AG10803 (cell line): ENCODE measurements around the gene MS4A4A.

Experiments
- DNase-seq: peaks from one replicate; pipeline ENCODE4 v3.0.0; 2010; ENCODE audit warnings: low read depth
- H3K4me3 ChIP-seq: 2 replicates; pipeline ENCODE4 v1.5.1; 2011; ENCODE audit warnings: mild to moderate bottlenecking, low read length, control low read depth
- TF ChIP-seq, protein P1 (sequence below): conservative IDR thresholded peaks from 2 replicates; pipeline ENCODE4 v1.5.1; 2011; ENCODE audit warnings: mild to moderate bottlenecking, low read length, control low read depth, inconsistent platforms

The MS4A4A gene

DNA sequence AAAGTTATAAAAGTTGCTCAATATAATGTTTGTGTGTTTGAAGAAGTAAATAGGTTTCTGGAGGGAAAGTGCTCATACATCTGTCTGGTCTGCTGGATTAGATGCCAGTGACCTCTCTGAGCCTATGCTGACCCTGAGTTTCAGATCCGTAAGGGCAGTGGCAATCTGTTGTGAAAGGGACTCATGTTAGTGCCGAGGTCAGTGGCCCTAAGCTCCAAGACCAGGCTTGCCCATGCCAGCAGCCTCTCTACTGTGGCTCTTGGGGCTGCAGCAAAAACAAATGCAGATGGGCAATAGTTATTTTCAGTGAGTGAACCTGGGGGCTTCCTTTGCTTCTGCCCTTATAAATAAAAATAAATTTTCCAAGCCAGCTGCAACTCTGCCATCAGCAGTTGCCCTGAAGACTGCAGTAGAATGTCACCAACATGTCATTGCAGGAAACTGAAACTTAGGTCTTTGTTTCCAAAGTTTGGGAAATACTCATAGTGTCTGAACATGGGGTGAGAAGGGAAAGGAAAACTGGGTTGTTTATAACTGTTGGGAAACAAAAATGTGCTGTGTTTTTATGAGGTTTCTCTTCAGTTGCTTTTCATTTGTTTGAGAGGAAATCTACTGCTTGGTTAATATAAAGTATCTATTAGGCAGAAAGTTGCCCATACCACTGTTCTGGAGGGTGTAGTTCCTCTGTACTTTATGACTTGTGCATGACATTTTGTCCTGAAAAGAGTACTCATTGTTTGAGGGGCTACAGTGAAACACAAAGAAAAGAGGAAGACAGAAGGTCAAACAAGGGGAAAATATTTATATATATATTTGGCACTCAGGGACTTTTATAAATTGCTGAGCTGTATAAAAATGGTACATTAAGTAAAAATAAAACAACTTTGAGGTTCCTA lies 28.0 kb upstream of the MS4A4A start:
- TF ChIP-seq, protein P1, sequence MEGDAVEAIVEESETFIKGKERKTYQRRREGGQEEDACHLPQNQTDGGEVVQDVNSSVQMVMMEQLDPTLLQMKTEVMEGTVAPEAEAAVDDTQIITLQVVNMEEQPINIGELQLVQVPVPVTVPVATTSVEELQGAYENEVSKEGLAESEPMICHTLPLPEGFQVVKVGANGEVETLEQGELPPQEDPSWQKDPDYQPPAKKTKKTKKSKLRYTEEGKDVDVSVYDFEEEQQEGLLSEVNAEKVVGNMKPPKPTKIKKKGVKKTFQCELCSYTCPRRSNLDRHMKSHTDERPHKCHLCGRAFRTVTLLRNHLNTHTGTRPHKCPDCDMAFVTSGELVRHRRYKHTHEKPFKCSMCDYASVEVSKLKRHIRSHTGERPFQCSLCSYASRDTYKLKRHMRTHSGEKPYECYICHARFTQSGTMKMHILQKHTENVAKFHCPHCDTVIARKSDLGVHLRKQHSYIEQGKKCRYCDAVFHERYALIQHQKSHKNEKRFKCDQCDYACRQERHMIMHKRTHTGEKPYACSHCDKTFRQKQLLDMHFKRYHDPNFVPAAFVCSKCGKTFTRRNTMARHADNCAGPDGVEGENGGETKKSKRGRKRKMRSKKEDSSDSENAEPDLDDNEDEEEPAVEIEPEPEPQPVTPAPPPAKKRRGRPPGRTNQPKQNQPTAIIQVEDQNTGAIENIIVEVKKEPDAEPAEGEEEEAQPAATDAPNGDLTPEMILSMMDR: no peak
- no peak for DNase-seq
- no peak overlapping the region for H3K4me3 ChIP-seq

DNA sequence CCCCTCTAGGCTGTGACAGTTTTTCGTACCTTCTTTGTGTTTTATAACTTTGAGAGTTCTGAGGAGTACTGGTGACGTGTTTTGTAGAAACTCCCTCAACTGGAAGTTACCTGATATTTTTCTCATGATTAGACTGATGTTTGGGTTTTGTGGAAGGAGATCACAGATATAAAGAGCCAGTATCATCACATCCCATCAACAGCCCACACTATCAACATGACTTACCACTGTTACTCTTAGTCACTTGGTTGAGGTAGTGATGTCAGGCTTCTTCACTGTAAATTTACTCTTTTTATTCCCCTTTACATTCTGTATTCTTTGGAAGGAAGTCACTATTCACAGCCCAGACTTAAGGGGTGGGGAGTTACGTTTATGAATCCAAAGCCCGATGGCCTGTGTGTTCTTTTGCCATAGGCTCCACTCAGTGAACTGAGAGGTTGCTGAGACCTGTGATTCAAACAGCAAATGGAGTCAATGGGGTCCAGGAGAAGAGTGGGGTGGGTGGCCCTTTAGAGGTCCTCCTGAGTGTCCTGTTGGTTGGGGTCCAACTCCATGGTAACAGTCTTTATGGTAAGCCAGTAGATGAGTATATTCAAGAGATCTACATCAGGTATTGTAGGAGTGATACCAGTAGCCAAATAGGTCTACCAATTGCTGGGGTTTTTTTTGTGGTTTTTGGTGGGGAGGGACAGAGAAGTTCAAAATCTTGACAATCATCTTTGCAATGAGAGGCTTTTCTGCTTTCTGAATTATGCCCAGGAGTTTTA lies 22.3 kb upstream of the MS4A4A start:
- no peak for DNase-seq
- no peak overlapping the region for H3K4me3 ChIP-seq
- TF ChIP-seq, protein P1: no peak

DNA sequence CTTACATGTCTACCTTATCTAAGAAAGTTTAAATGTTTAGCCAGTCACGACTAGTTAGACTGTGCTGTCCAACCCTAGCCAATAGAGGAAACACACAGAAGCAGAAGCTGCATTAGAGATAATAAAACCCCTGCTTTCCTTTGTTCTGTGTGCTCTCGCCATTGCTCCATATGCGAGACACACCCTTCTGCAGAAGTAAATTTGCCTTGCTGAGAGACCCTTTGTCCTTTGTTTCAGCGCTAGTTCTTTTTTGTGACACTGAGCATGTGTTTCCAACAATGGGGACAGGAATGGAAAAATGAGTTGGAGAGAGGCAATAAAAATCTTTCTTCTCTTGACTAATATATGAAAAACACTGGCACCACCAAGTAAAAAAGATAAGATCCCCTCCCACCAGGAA lies 19.5 kb upstream of the MS4A4A start:
- TF ChIP-seq, protein P1: no peak
- DNase-seq: no peak
- no peak overlapping the region for H3K4me3 ChIP-seq

DNA sequence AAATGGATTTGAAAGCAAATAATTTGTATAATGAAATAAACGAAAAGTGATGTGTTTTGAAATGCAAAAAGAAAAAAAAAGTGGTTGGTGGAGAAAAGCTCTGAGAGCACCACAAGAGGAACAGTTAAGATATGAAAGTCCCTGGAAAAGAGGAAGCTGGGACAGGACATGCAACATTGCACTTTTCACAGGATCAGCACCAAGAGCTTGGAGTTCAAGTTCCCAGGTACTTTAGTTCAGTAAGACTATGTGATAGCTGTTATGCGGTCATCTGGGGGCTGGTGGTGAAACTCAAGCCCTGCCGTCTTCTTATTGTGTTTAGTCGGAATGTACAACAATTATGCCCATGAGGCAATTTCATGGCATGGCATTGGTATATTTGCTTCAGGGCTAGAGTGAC lies 17.1 kb upstream of the MS4A4A start:
- H3K4me3 ChIP-seq: no peak overlapping the region
- TF ChIP-seq, protein P1: no peak
- no peak for DNase-seq

DNA sequence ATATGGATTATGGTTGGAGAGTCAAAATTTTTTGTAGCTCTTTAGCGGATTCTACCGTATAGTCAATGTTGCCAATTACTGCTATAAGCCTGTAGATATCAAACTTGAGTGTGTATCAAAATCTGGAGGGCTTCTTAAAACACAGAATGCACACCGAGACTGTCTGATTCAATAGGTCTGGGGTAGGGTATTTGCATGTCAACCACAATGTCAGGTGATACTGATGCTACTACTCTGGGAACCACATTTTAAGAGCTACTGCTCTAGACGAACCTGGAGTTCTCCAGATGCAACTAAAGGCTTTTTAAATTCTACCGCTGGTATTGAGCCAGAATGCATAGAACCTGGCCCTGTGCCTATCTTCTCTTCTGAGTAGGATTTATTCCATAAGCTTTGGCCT lies 15.8 kb upstream of the MS4A4A start:
- TF ChIP-seq, protein P1: no peak
- no peak for DNase-seq
- no peak overlapping the region for H3K4me3 ChIP-seq

DNA sequence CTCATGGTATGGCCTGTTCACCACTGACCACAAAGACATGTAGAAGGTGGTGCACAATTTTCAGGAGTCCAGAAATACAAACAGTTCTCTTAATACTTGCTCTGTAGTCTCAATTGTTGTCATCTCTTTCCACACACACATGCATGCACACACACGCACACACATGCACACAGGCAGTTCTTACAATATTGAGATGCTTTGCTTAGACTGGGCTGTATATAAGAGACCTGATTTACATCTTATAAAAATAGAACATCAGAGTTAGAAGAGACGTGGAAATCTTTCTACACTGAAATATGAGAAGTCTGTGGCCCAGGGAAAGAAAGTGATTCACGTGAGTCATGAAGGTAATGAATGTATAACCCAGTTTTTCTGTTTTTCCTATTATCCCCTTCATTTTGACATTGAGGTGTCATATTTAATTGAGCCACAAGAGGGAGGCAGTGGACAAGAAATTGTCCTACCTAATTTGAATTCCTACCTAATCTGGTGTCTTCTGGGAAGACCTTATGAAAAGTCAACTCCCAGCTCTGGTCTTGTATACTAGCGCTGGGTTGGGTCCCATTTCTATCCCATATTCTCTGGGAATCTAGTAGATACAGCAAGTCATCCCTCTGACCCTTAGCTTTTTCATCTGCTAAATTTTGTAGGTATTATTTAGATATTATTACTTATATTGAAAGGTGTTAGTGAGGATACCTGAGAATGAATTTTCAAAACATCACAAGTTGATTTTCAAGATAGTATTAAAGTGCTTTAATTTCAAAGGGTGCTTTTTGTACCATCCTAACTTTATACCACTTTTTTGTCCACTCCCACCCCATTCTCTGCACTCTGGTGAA lies 14.9 kb upstream of the MS4A4A start:
- TF ChIP-seq, protein P1: peak; percentile 68
- H3K4me3 ChIP-seq: no peak overlapping the region
- DNase-seq: peak; percentile 13
